GM12865 (cell line): ENCODE results near the gene HEYL.
"Not testable (repeated sequence)": the region's sequence is repeated elsewhere in the genome, so short reads cannot be mapped to it uniquely, and the experiment has no call there.

Experiments
- DNase-seq: peaks from one replicate; pipeline ENCODE4 v3.0.0; 2010; ENCODE audit warnings: low read depth
- H3K4me3 ChIP-seq: 2 replicates; pipeline ENCODE4 v1.5.1; 2011; ENCODE audit warnings: mild to moderate bottlenecking, low read depth, low read length, control low read depth
- CTCF ChIP-seq: IDR thresholded peaks from 2 replicates; pipeline ENCODE4 v1.5.1; 2011; ENCODE audit warnings: low read length, control low read depth, low read depth, inconsistent platforms; ENCODE audit not compliant: insufficient read depth; ENCODE audit errors: missing control alignments

Gene HEYL

GRCh38 chr1:39609618-39610331, 29.7 kb downstream of the HEYL start:
- peak; percentile 70 for DNase-seq
- TF ChIP-seq CTCF = peak; percentile 63
- no peak overlapping the region for H3K4me3 ChIP-seq

- DNase-seq = no peak
- no peak overlapping the region for H3K4me3 ChIP-seq
- TF ChIP-seq CTCF = no peak
Observed at GRCh38 chr1:39608921-39609320, 30.5 kb downstream of the HEYL start.

- not testable (repeated sequence) for DNase-seq, H3K4me3 ChIP-seq
Observed at GRCh38 chr1:39603677-39604076, 35.8 kb downstream of the HEYL start.

- H3K4me3 ChIP-seq, DNase-seq: not testable (repeated sequence)
Observed at GRCh38 chr1:39601667-39602255, 37.7 kb downstream of the HEYL start.

GRCh38 chr1:39596163-39596562, 43.3 kb downstream of the HEYL start:
- TF ChIP-seq CTCF = no peak
- H3K4me3 ChIP-seq = no peak overlapping the region
- no peak for DNase-seq

GRCh38 chr1:39593386-39593785, 46.1 kb downstream of the HEYL start:
- H3K4me3 ChIP-seq = no peak overlapping the region
- no peak for DNase-seq
- TF ChIP-seq CTCF = no peak

- H3K4me3 ChIP-seq = no peak overlapping the region
- TF ChIP-seq CTCF = no peak
- DNase-seq = no peak
Observed at GRCh38 chr1:39592069-39592468, 47.4 kb downstream of the HEYL start.

- no peak for TF ChIP-seq CTCF
- no peak for DNase-seq
Observed at GRCh38 chr1:39590546-39590945, 48.9 kb downstream of the HEYL start.

More at GRCh38 chr1:39590546-39590945, 48.9 kb downstream of the HEYL start:
- no peak overlapping the region for H3K4me3 ChIP-seq
